Adrenal gland (tissue), 5 donors: ENCODE results near the gene HRH2.

ENCODE experiments used
- CTCF ChIP-seq, 6 experiments: fragments of 450-650 bp in 4 of 6; fragments of 200-600 bp in 2 of 6; sonication (generic) in 1 of 6; IDR thresholded peaks; 1 replicate in 5 of 6; 2 replicates in 1 of 6; pipeline versions ENCODE4 v1.5.1 to v1.8.0; 2016 to 2021; ENCODE audit warnings: antibody characterized with exemption in 6 of 6, mild to moderate bottlenecking in 2 of 6, moderate library complexity in 1 of 6
- POLR2A ChIP-seq, 2 donors: fragments of 450-650 bp; IDR thresholded peaks; one replicate each; pipeline ENCODE4 v1.6.1; 2017; ENCODE audit warnings: antibody characterized with exemption in 2 of 2, mild to moderate bottlenecking in 2 of 2, moderate library complexity in 1 of 2
- donor health status: DM: no; HTN: no; CAD: no.

- no peak for TF ChIP-seq CTCF (IDR thresholded peaks at IDR 0.05)
- no peak for TF ChIP-seq POLR2A (IDR thresholded peaks at IDR 0.05)
Observed at GRCh38 chr5:175735701-175736100, 77.8 kb downstream of the HRH2 start.
